Activated CD4-positive, alpha-beta memory T cell treated with anti-CD3 and anti-CD28 coated beads for 36 hours (primary cell): Measurements from ENCODE around the gene NPAS2. TPM values are rescaled to one million over a fixed set of nuclear protein-coding genes. Genes with fewer than 3 reads are reported as not detected.

Experiments
- CTCF ChIA-PET: fragments of 350-600 bp; sonication (Branson Sonifier 250); formaldehyde crosslinking; loops from one replicate; lab custom pipeline; 2021; ENCODE audit warnings: antibody characterized with exemption, inconsistent platforms; lab: Charles Lee
- POLR2A ChIA-PET: fragments of 350-600 bp; sonication (Branson Sonifier 250); formaldehyde crosslinking; loops from one replicate; lab custom pipeline; 2021; ENCODE audit warnings: antibody characterized with exemption; lab: Charles Lee
- DNase-seq: peaks from one replicate; pipeline ENCODE4 v3.0.0-alpha.2; 2020
- H3K27ac Mint-ChIP-seq: one replicate; pipeline ENCODE4 v1.8.0; 2021; ENCODE audit warnings: mixed read lengths
- H3K27me3 Mint-ChIP-seq: one replicate; pipeline ENCODE4 v1.8.0; 2021; ENCODE audit warnings: mixed read lengths
- H3K36me3 Mint-ChIP-seq: one replicate; pipeline ENCODE4 v1.8.0; 2021; ENCODE audit warnings: mixed read lengths
- H3K4me1 Mint-ChIP-seq: one replicate; pipeline ENCODE4 v1.8.0; 2021; ENCODE audit warnings: low read depth, mixed read lengths
- H3K4me3 Mint-ChIP-seq: one replicate; pipeline ENCODE4 v1.8.0; 2021; ENCODE audit warnings: mild to moderate bottlenecking, mixed read lengths
- H3K9me3 Mint-ChIP-seq: one replicate; pipeline ENCODE4 v1.8.0; 2021; ENCODE audit warnings: mixed read lengths
- intact Hi-C: fragments of 100-400 bp; cut with micrococcal nuclease; formaldehyde crosslinking; loops from one replicate; pipeline ENCODE4 v1.15.1; 2023
- total RNA-seq, 2 experiments: library from RNA; stranded (reverse); gene quantifications; one replicate each; pipeline ENCODE4 v1.2.3, GENCODE V29; 2021

The NPAS2 gene
- total RNA-seq, 2 experiments from 2014 or later: 1.4 to 2.3 TPM

DNA sequence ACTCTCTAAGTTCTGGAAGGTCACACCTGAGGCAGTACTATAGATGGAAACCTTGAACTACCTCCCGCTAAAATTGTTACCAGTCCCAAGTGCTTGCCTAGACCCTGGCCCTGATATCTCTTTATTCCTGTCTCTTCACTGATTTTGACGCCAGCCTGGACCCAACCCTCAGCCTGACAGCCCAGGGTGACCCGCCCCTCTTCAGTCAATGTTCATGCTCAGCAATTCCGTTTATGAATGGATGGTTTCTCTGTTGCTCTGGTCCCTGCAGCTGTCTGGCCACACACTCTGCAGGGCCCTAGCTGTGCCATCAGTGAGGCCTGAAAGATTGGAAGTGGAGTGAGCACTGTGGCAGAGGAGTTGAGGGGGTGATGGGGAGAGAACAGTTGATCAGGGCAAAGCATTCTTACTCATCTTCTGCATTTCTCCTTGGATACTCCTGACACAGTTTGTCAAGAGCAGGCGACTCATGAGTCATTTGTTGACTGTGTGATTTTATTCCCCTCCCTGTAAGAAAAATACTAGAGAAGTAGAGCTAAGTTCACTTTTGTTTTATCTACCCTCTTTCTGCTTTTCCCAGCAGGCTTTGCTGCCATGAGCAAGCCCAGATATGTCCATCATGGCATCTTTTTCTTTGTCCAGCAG, 46.0 kb downstream of the NPAS2 start:
- H3K4me3 Mint-ChIP-seq: no peak overlapping the region
- intact Hi-C loops: no loop called here
- H3K4me1 Mint-ChIP-seq: no peaks in the 10 kb centered on the region
- H3K9me3 Mint-ChIP-seq: peaks cover 17% of the 10 kb centered on the region
- DNase-seq: no peak
- ChIA-PET POLR2A (no interaction called here), CTCF (no interaction called here)
- H3K27ac Mint-ChIP-seq: no peak overlapping the region
- H3K36me3 Mint-ChIP-seq: peaks cover 2% of the 10 kb centered on the region
- H3K27me3 Mint-ChIP-seq: peaks cover 2% of the 10 kb centered on the region

DNA sequence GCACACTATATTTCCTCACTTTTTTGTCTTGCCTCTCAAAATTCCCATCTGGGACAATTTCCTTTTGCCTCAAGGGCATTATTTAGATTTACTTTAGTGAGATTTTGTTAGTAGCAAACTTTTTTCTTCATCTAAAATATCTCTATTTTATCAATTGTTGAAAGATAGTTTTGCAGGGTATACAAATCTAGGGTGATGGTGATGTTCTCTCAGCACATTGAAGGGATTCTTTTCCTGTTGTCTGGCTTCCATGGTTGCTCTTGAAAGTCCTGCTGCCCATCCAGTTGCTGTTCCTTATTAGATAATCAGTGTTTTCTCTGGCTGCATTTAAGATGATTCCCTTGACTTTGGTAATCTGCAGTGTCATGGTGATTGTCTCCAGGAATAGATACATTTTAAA, 48.1 kb downstream of the NPAS2 start:
- Mint-ChIP-seq H3K36me3 (peaks cover 2% of the 10 kb centered on the region), H3K27ac (no peak overlapping the region), H3K4me3 (no peak overlapping the region), H3K27me3 (peaks cover 6% of the 10 kb centered on the region), H3K9me3 (peaks cover 17% of the 10 kb centered on the region), H3K4me1 (no peaks in the 10 kb centered on the region)
- DNase-seq: no peak
- POLR2A ChIA-PET: no interaction called here
- intact Hi-C loops: no loop called here
- CTCF ChIA-PET: no interaction called here

DNA sequence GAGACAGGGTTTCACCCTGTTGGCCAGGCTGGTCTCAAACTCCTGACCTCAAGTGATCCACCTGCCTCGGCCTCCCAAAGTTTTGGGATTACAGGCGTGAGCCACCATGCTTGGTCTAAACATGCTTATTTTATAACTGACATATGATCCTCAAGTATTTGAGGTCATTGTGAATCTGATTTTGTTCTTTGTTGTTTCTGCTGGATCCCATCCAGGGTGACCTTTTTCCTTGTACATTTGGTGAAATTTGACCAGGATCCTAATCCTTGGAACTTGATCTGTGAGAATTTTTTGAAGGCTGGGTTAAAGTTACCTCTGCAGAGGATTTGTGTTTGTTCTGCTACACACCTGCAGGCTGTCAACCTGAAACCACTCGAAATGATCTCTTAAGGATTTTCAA, 49.2 kb downstream of the NPAS2 start:
- H3K9me3 Mint-ChIP-seq: peaks cover 17% of the 10 kb centered on the region
- peaks cover 4% of the 10 kb centered on the region for H3K27me3 Mint-ChIP-seq
- H3K36me3 Mint-ChIP-seq: peaks cover 2% of the 10 kb centered on the region
- no peak for DNase-seq
- H3K27ac Mint-ChIP-seq: no peak overlapping the region
- POLR2A ChIA-PET: no interaction called here
- no peak overlapping the region for H3K4me3 Mint-ChIP-seq
- CTCF ChIA-PET: no interaction called here
- H3K4me1 Mint-ChIP-seq: no peaks in the 10 kb centered on the region
- intact Hi-C loops: no loop called here

DNA sequence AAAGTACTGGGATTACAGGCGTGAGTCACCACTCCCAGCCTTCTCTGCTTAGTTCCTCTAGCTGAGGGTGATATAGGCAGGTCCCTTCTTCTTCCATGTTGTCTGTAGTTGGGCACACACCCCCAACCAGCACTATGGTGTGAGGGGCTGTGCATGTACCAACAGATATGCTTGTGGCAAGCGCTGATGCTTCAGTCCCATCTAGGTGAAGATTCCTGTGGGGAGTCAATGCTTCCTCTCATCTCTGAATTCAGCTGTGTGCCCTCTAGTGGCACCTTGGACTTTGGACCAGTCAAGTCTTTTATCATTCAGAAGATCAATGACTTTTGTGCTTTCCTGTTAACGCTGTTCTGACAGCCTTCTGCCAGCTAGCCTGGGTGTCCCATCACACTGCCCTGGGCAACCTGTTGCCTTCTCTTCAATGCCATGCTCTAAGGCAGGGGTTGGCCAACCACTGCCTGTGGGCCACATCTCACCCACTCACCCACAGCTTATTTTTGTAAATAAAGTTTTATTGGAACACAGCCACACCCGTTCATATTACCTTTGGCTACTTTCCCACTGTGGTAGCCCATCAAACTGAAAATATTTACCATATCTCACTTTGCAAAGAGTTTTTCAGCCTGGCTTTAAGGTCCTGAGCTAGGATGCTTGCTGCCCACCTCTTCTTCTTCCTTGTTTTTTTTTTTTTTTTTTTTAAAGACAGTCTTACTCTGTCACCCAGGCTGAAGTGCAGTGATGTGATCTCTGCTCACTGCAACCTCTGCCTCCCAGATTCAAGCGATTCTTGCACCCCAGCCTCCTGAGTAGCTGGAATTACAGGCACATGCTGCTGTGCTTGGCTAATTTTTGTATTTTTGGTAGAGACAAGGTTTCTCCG, 51.0 kb downstream of the NPAS2 start:
- ChIA-PET POLR2A (no interaction called here), CTCF (interaction anchor here (0.5 to 0.9 kb wide), 2 partner anchors 100 to 162 kb away, joined by 3 read pairs; no protein-coding TSS in a partner anchor)
- DNase-seq: no peak
- intact Hi-C loops: no loop called here
- H3K27me3 Mint-ChIP-seq: peaks cover 4% of the 10 kb centered on the region
- H3K4me1 Mint-ChIP-seq: no peaks in the 10 kb centered on the region
- H3K9me3 Mint-ChIP-seq: peaks cover 17% of the 10 kb centered on the region
- H3K4me3 Mint-ChIP-seq: no peak overlapping the region
- H3K27ac Mint-ChIP-seq: no peak overlapping the region
- H3K36me3 Mint-ChIP-seq: peaks cover 2% of the 10 kb centered on the region

DNA sequence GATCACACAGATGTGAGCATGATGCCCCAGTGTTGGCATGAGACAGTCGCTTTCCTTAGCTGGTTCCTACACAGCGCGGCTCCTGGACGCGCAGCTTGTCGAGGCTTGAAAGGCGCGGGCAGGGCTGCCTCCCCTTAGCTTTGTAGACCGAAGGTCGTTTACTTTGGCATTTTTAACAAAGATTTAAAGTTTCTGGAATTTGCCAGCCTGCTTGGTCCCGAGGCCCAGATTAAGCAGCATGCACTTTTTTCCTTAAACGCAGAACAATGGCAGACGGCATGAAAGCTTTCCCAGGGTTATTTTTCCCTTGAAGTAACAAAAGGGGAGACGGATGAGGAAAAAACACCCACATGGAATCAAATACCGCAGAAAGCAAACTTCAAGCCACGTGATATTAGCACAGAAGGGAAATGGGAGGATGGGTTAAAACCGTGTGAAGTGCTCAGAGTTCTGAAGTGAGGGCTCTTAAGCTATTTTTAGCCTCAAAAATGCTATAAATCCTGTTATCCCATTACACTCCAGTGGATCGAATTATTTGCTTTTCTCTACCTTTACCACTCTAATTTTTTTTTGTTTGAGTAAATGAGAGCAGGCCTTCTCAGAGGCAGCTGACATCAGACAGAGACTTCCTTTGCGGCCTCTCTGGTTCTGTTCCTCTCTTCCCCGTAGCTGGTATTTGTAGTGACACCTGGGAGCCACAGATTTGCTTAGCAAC, 55.7 kb downstream of the NPAS2 start:
- ChIA-PET POLR2A (no interaction called here), CTCF (no interaction called here)
- intact Hi-C loops: no loop called here
- Mint-ChIP-seq H3K9me3 (no peaks in the 10 kb centered on the region), H3K27me3 (peaks cover 4% of the 10 kb centered on the region), H3K4me1 (no peaks in the 10 kb centered on the region), H3K27ac (no peak overlapping the region), H3K4me3 (no peak overlapping the region), H3K36me3 (no peaks in the 10 kb centered on the region)
- no peak for DNase-seq

DNA sequence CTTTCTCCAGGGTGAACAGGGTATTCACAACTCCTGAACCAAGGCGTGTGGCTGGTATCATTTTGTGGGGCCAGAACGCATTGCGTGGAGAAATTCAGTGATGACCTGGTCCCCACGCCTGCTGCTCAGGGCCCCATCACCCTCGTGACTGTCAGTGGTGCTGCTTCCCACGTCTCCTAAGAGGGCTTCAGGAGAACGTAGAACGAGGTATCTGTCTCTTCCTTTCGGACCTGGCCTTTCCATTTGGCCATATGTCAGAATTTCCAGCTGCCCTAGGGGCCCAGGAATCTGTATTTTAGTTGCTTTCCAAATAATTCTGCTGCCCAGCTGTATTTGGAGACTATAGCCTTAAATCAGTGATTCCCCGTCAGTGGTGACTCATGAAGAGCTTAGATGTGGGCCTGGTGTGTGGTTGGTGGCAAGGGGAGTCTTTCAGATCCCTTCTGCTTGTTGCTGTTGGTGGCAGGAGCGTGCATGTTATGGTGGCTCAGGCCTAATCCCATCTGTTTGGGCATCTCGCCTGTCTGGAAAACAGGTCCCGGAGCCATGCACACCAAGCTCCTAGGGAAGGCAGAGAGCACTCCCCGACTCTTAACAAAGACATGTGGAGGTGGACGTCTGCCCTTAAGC, 56.4 kb downstream of the NPAS2 start:
- no peaks in the 10 kb centered on the region for H3K9me3 Mint-ChIP-seq
- peak; percentile 20 for DNase-seq
- CTCF ChIA-PET: no interaction called here
- no peak overlapping the region for H3K27ac Mint-ChIP-seq
- H3K27me3 Mint-ChIP-seq: peaks cover 4% of the 10 kb centered on the region
- intact Hi-C loops: no loop called here
- POLR2A ChIA-PET: no interaction called here
- no peak overlapping the region for H3K4me3 Mint-ChIP-seq
- H3K36me3 Mint-ChIP-seq: no peaks in the 10 kb centered on the region
- no peaks in the 10 kb centered on the region for H3K4me1 Mint-ChIP-seq

DNA sequence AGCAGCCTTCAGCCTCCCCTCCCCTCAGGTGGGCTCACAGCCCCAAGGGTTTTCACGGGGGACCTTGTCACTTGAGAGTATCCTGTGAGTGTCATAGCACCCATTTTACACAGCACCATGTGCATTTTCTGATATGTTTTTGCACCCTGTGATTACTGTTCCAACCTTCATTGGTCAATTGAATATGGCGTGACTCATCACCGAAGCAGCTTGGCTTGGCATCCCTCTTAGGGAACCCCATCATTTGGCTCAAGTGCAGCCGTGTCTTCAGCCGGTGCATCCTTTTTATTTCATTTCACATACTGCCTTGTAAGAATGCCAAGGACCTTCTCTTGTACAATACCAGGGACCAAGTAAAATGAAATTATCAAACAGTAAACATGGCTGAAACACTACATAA, 57.6 kb downstream of the NPAS2 start:
- H3K4me3 Mint-ChIP-seq: no peak overlapping the region
- H3K27me3 Mint-ChIP-seq: no peaks in the 10 kb centered on the region
- ChIA-PET POLR2A (no interaction called here), CTCF (no interaction called here)
- no peak overlapping the region for H3K27ac Mint-ChIP-seq
- no peak for DNase-seq
- H3K9me3 Mint-ChIP-seq: no peaks in the 10 kb centered on the region
- intact Hi-C loops: no loop called here
- H3K4me1 Mint-ChIP-seq: no peaks in the 10 kb centered on the region
- no peaks in the 10 kb centered on the region for H3K36me3 Mint-ChIP-seq

DNA sequence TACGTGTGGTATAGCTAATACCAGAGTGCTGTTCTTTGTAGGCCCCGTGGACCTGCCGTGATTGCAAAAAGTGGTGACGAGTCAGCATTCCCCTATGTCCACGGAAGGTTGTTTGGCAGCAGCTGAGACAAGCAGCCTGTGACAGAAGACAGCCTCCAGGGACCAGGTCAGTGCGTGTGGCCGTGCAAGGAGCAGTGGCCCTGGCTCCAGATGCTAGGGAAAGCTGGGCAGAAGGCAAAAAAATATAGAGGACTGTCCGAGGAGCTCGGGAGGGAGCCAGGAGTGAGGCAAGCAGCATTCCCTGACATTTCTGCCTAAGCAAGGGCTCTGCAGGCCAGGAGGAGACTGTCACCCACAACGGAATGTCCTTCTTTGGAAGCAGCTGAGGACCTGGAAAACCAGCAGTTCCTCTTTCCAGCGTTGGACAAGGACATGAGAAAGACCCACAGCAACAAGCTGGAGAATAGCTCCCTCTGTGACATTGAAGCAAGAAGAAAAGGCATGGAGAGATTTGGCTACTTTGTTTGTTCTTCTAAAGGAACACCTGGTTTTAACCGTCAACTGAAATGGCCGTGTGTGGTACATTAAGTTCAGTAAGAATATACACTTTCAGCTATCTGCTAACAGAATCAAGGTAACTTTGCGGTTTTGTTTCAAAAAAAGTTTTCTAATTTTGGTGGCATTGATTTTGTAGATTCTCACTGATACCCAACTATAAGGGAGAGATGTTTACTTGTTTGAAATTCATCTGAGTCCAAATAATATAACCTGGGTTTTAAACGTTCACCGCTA, 58.3 kb downstream of the NPAS2 start:
- Mint-ChIP-seq H3K4me3 (no peak overlapping the region), H3K9me3 (no peaks in the 10 kb centered on the region), H3K27me3 (no peaks in the 10 kb centered on the region), H3K27ac (no peak overlapping the region), H3K4me1 (no peaks in the 10 kb centered on the region), H3K36me3 (no peaks in the 10 kb centered on the region)
- ChIA-PET CTCF (no interaction called here), POLR2A (no interaction called here)
- intact Hi-C loops: no loop called here
- no peak for DNase-seq

DNA sequence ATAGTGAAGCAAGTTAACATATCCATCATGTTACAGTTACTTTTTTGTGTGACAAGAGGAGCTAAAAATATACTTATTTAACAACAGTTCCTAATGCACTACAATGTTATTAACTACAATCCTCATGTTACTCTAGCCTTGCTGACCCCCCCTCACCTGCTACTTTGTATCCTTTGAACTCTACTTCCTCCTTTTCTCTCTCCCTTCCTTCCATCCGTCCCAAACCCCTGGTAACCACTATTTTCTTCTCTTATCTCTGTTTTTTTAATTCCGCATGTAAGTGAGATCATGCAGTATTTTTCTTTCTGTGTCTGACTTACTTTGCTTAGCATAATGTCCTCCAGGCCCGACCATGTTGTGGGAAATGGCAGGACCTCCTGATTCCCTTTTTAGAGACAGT, 59.4 kb downstream of the NPAS2 start:
- CTCF ChIA-PET: no interaction called here
- Mint-ChIP-seq H3K36me3 (no peaks in the 10 kb centered on the region), H3K4me1 (peaks cover 2% of the 10 kb centered on the region), H3K4me3 (no peak overlapping the region), H3K9me3 (no peaks in the 10 kb centered on the region), H3K27ac (no peak overlapping the region), H3K27me3 (no peaks in the 10 kb centered on the region)
- intact Hi-C loops: no loop called here
- POLR2A ChIA-PET: no interaction called here
- no peak for DNase-seq

DNA sequence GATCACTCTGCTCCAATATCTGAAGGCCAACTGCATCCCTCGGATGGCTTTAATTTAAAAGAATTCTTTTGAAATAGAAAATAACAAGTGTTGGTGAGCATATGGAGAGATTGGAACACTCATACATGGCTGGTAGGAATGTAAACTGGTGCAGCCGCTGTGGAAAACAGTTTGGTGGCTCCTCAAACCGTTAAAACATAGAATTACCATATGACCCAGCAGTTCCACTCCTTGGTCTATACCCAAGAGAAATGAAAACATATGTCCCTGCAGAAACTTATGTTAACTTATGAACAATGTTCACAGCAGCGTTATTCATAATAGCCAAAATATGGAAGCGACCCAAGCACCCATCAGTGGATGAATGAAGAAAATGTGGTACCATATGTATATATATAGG, 60.1 kb downstream of the NPAS2 start:
- H3K27ac Mint-ChIP-seq: no peak overlapping the region
- no peaks in the 10 kb centered on the region for H3K9me3 Mint-ChIP-seq
- H3K4me3 Mint-ChIP-seq: no peak overlapping the region
- no peak for DNase-seq
- POLR2A ChIA-PET: no interaction called here
- CTCF ChIA-PET: no interaction called here
- H3K36me3 Mint-ChIP-seq: no peaks in the 10 kb centered on the region
- peaks cover 2% of the 10 kb centered on the region for H3K4me1 Mint-ChIP-seq
- no peaks in the 10 kb centered on the region for H3K27me3 Mint-ChIP-seq
- intact Hi-C loops: no loop called here

DNA sequence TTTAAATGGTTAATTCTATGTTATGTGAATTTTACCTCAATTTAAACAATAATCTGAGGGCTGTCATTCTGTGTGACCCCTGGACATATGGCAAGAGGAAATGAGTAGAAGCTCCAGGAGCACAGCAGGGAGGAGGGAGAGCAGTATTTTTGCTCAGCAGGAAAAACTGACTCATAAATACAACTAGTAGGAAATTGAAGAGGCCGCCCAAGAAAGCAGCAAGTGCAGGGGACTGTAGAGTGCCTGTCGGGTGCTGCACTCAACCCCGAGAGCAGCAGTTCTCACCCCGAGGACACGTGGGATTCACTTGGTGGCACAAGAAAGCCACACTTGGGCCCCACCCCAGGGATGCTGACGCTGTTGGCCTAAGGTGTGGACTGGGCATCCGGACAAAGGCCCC, 60.8 kb downstream of the NPAS2 start:
- ChIA-PET POLR2A (no interaction called here), CTCF (interaction anchor here (0.6 kb wide), 1 partner anchor 271 kb away, joined by 3 read pairs; no protein-coding TSS in a partner anchor)
- no peaks in the 10 kb centered on the region for H3K36me3 Mint-ChIP-seq
- no peaks in the 10 kb centered on the region for H3K27me3 Mint-ChIP-seq
- no peak for DNase-seq
- peaks cover 2% of the 10 kb centered on the region for H3K4me1 Mint-ChIP-seq
- intact Hi-C loops: no loop called here
- no peak overlapping the region for H3K4me3 Mint-ChIP-seq
- H3K27ac Mint-ChIP-seq: no peak overlapping the region
- H3K9me3 Mint-ChIP-seq: no peaks in the 10 kb centered on the region
